Measurements from ENCODE around the gene ZNF350. TPM values are rescaled to one million over a fixed set of nuclear protein-coding genes. Genes with fewer than 3 reads are reported as not detected.

The ZNF350 gene
- total RNA-seq, 4 donors from 2014 or later = 7.2 to 16.7 (median 9.9) TPM

DNA sequence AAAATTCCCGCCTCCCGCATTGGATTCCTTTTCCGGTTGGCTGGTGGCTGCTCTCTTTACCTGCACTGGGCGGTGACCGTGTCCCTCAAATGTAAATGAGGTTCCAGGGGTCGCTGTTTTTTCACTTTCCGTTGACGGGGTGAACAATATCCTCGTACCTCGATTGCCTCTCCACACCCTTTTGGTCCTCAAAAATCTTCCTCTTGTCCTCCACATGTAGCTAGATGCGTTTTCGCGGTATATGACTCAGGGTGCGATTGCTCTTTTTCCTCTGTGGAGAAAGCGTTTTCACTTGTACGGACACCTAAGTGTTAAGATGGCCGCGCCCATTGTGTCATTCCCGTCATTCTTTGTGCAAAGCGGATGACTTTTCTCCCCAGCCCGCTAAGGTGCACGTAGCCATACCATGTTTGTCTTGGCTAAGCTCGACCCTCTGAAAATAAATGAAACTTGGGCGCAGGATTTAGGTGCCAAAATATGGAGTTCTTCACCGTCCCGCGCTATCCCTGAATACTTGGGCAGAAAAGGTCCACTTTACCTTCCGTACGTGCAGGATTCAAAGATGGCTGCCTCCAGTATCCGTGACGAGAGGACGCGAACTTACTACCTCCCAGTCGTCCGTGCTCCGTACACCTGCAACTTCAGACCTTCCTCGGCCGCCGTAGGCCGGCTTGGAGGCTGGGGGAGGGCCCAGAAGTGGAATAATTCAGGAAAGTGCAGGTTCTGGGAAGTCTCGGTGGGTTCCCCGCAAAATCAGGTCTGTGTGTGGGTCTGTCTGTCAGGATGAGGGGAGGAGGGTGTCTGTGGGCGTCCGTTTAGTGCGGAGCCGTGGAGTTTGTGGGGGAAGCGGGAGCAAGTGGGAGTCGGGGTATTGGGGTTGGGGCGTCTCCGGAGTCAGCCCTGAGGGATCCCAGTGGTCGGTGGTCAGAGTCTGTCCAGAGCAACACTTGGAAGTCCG lies 59.6 kb downstream of the ZNF350 start, which contains the start of gene ZNF613:
ZNF613 (plus strand) TSS at position 689 of the 958 bp plus-strand sequence. CDS start 8,749 bp downstream, outside the sequence.
- peak; percentile 48 to 83 for DNase-seq (ENCODE audit: low spot score in 2 of 2)
- peaks cover 0 to 44% (median 6%) of the 10 kb centered on the region in 4 donors for H3K9me3 ChIP-seq
- H3K36me3 ChIP-seq = peaks cover 0 to 33% (median 17%) of the 10 kb centered on the region in 3 donors
- H3K27me3 ChIP-seq = no peaks in the 10 kb centered on the region
- 0 to 1% methylated on average over 52 of the region's 52 CpGs for WGBS, 2 donors
- H3K4me1 ChIP-seq = peaks cover 0 to 15% (median 3%) of the 10 kb centered on the region in 4 donors
- TF ChIP-seq EP300 (IDR thresholded peaks at IDR 0.05) (peak in 1 of 2 donors; percentile 74), POLR2A (IDR thresholded peaks at IDR 0.05) (no peak)
- TF ChIP-seq, protein P1, sequence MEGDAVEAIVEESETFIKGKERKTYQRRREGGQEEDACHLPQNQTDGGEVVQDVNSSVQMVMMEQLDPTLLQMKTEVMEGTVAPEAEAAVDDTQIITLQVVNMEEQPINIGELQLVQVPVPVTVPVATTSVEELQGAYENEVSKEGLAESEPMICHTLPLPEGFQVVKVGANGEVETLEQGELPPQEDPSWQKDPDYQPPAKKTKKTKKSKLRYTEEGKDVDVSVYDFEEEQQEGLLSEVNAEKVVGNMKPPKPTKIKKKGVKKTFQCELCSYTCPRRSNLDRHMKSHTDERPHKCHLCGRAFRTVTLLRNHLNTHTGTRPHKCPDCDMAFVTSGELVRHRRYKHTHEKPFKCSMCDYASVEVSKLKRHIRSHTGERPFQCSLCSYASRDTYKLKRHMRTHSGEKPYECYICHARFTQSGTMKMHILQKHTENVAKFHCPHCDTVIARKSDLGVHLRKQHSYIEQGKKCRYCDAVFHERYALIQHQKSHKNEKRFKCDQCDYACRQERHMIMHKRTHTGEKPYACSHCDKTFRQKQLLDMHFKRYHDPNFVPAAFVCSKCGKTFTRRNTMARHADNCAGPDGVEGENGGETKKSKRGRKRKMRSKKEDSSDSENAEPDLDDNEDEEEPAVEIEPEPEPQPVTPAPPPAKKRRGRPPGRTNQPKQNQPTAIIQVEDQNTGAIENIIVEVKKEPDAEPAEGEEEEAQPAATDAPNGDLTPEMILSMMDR (IDR thresholded peaks at IDR 0.05) = no peak
- peak within 1 kb of the TSS; percentile 45 to 88 (median 74) for H3K4me3 ChIP-seq
- H3K27ac ChIP-seq = peak within 1 kb of the TSS; percentile 74 to 86 (median 82)

- Histone ChIP-seq H3K27ac (peak overlapping the region; percentile 74 to 86 (median 82)), H3K27me3 (no peaks in the 10 kb centered on the region), H3K9me3 (peaks cover 0 to 44% (median 10%) of the 10 kb centered on the region in 4 donors), H3K4me1 (peaks cover 0 to 15% (median 3%) of the 10 kb centered on the region in 4 donors), H3K36me3 (peaks cover 0 to 27% (median 12%) of the 10 kb centered on the region in 3 donors), H3K4me3 (peak overlapping the region; percentile 45 to 88 (median 74))
- no peak for DNase-seq (ENCODE audit: low spot score in 2 of 2)
- WGBS, 2 donors = 19% methylated on average over 11 of the region's 11 CpGs
- TF ChIP-seq EP300 (IDR thresholded peaks at IDR 0.05) (no peak), POLR2A (IDR thresholded peaks at IDR 0.05) (no peak)
- TF ChIP-seq, protein P1 (IDR thresholded peaks at IDR 0.05) = no peak
Observed at GRCh38 chr19:51926426-51926783, 60.2 kb downstream of the ZNF350 start.

- H3K4me3 ChIP-seq = no peak overlapping the region
- TF ChIP-seq, protein P1 (IDR thresholded peaks at IDR 0.05) = no peak
- TF ChIP-seq EP300 (IDR thresholded peaks at IDR 0.05) (no peak), POLR2A (IDR thresholded peaks at IDR 0.05) (no peak)
- 90 to 91% methylated on average over 8 of the region's 8 CpGs for WGBS, 2 donors
- H3K27ac ChIP-seq = no peak overlapping the region
- H3K36me3 ChIP-seq = peaks cover 0 to 5% (median 0%) of the 10 kb centered on the region in 3 donors
- H3K9me3 ChIP-seq = peaks cover 0 to 75% (median 21%) of the 10 kb centered on the region in 4 donors
- peaks cover 0 to 4% (median 0%) of the 10 kb centered on the region in 4 donors for H3K4me1 ChIP-seq
- DNase-seq (ENCODE audit: low spot score in 2 of 2) = no peak
- H3K27me3 ChIP-seq = no peaks in the 10 kb centered on the region
Observed at GRCh38 chr19:51921949-51922348, 64.7 kb downstream of the ZNF350 start.

- no peaks in the 10 kb centered on the region for H3K4me1 ChIP-seq
- DNase-seq (ENCODE audit: low spot score in 2 of 2) = no peak
- TF ChIP-seq, protein P1 (IDR thresholded peaks at IDR 0.05) = no peak
- no peak for TF ChIP-seq POLR2A (IDR thresholded peaks at IDR 0.05)
- no peak for TF ChIP-seq EP300 (IDR thresholded peaks at IDR 0.05)
- H3K27me3 ChIP-seq = no peaks in the 10 kb centered on the region
- H3K4me3 ChIP-seq = no peak overlapping the region
- H3K36me3 ChIP-seq = peaks cover 0 to 5% (median 0%) of the 10 kb centered on the region in 3 donors
- 91 to 92% methylated on average over 3 of the region's 3 CpGs for WGBS, 2 donors
- no peak overlapping the region for H3K27ac ChIP-seq
- H3K9me3 ChIP-seq = peaks cover 0 to 98% (median 30%) of the 10 kb centered on the region in 4 donors
Observed at GRCh38 chr19:51919606-51920005, 67.0 kb downstream of the ZNF350 start.

DNA sequence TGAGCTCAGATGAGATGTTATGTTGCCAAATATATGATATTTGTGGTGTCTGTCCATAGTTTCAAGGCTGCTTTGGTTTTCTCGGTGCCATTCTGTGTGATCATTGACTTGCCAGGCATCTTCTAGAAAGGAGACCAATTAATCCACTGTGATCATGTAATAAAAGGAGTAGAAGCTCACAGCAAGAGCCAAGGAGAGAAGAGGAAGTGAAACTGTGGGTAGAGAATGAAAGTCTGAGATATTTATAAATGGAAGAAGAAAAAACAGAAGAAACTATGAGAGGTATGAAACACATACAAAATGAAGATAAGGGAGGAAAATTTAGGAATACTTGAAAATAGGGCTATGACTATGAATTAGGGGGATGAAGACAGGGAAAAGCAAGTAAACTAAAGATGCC lies 70.5 kb downstream of the ZNF350 start:
- 83 to 96% methylated on average over 1 of the region's 1 CpG for WGBS, 2 donors
- no peak overlapping the region for H3K27ac ChIP-seq
- TF ChIP-seq, protein P1 (IDR thresholded peaks at IDR 0.05) = no peak
- TF ChIP-seq EP300 (IDR thresholded peaks at IDR 0.05) (no peak), POLR2A (IDR thresholded peaks at IDR 0.05) (no peak)
- no peaks in the 10 kb centered on the region for H3K36me3 ChIP-seq
- H3K4me3 ChIP-seq = no peak overlapping the region
- H3K9me3 ChIP-seq = peaks cover 0 to 87% (median 23%) of the 10 kb centered on the region in 4 donors
- no peak for DNase-seq (ENCODE audit: low spot score in 2 of 2)
- no peaks in the 10 kb centered on the region for H3K4me1 ChIP-seq
- no peaks in the 10 kb centered on the region for H3K27me3 ChIP-seq
